Measurements from ENCODE around the gene LMOD1.
"Not testable (repeated sequence)": the region's sequence is repeated elsewhere in the genome, so short reads cannot be mapped to it uniquely, and the experiment has no call there.

LMOD1 gene

GRCh38 chr1:201946224-201946908 lies at the start of gene LMOD1:
LMOD1 (minus strand) TSS chr1:201946548; CDS start chr1:201946340, 208 bp downstream.
- peak; percentile 95 for DNase-seq

GRCh38 chr1:201990427-201990826 lies 44.1 kb upstream of the LMOD1 start:
- DNase-seq, result no peak

- no peak for DNase-seq
Measured at GRCh38 chr1:201989354-201990128, 43.2 kb upstream of the LMOD1 start.

GRCh38 chr1:201988601-201989000 lies 42.3 kb upstream of the LMOD1 start:
- no peak for DNase-seq

- DNase-seq, result no peak
Measured at GRCh38 chr1:201985355-201985754, 39.0 kb upstream of the LMOD1 start.

- DNase-seq, result no peak
Measured at GRCh38 chr1:201984446-201984845, 38.1 kb upstream of the LMOD1 start.

GRCh38 chr1:201983380-201983805 lies 37.0 kb upstream of the LMOD1 start:
- no peak for DNase-seq

GRCh38 chr1:201982623-201983379 lies 36.5 kb upstream of the LMOD1 start, which contains the start of gene RNPEP:
RNPEP (plus strand) TSS chr1:201982648; CDS start chr1:201982667, 19 bp downstream.
- peak; percentile 91 for DNase-seq

- peak; percentile 75 for DNase-seq
Measured at GRCh38 chr1:201982082-201982622, 35.8 kb upstream of the LMOD1 start.

GRCh38 chr1:201970334-201971159 lies 24.2 kb upstream of the LMOD1 start:
- DNase-seq, result peak; percentile 59

GRCh38 chr1:201968202-201968925 lies 22.0 kb upstream of the LMOD1 start:
- DNase-seq, result no peak

- no peak for DNase-seq
Measured at GRCh38 chr1:201966171-201966570, 19.8 kb upstream of the LMOD1 start.

GRCh38 chr1:201964261-201964660 lies 17.9 kb upstream of the LMOD1 start:
- peak; percentile 61 for DNase-seq

GRCh38 chr1:201962382-201962781 lies 16.0 kb upstream of the LMOD1 start:
- not testable (repeated sequence) for DNase-seq

- DNase-seq, result no peak
Measured at GRCh38 chr1:201958348-201958747, 12.0 kb upstream of the LMOD1 start.

- no peak for DNase-seq
Measured at GRCh38 chr1:201955729-201956143, 9.4 kb upstream of the LMOD1 start.

- DNase-seq, result peak; percentile 99
Measured at GRCh38 chr1:201955009-201955728, 8.8 kb upstream of the LMOD1 start, which contains the start of gene TIMM17A. TIMM17A (plus strand) TSS chr1:201955503; CDS start chr1:201955527, 24 bp downstream.

- DNase-seq, result no peak
Measured at GRCh38 chr1:201954263-201955008, 8.1 kb upstream of the LMOD1 start.

GRCh38 chr1:201949491-201949890 lies 3.1 kb upstream of the LMOD1 start:
- DNase-seq, result no peak

- DNase-seq, result peak; percentile 15
Measured at GRCh38 chr1:201947697-201948008, 1.3 kb upstream of the LMOD1 start.

Measured in EL (cell line).